ENCODE data around the gene RNGTT.

RNGTT gene

GRCh38 chr6:88963139-88964090, at the start of gene RNGTT:
Gene RNGTT (minus strand): TSS chr6:88963618. CDS start chr6:88963409, 209 bp downstream.
- DNase-seq (ENCODE audit: low read depth in 1 of 2, low spot score in 1 of 2), result peak; percentile 81 to 97
- TF ChIP-seq JUND (IDR thresholded peaks at IDR 0.05; ENCODE audit: low read depth), result no peak
- in situ Hi-C loops (cut with HindIII; ENCODE audit: low pct_unique_long_range_greater_than_20kb, low sequenced_read_pairs), result no loop called here

DNA sequence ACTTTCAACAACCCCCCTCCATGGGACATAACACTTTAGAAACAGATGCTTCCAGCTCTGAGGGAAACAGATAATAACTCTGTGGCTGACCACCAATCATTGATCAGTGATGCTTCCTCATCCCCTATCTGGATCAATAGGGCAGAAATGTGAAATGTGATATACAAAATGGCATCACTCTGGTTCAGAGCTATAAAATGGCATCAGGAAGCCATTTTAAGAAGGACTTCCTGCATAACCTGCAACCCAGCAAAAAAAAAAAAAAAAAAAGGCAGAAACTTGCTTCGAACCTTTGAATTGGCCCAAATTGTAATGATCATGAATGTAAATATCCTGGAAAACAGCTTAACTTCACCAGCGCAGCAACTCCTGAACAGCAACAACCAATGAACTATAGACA, 48.0 kb upstream of the RNGTT start:
- in situ Hi-C loops (cut with HindIII; ENCODE audit: low pct_unique_long_range_greater_than_20kb, low sequenced_read_pairs), result no loop called here
- no peak for DNase-seq (ENCODE audit: low read depth in 1 of 2, low spot score in 1 of 2)
- no peak for TF ChIP-seq JUND (IDR thresholded peaks at IDR 0.05; ENCODE audit: low read depth)

DNA sequence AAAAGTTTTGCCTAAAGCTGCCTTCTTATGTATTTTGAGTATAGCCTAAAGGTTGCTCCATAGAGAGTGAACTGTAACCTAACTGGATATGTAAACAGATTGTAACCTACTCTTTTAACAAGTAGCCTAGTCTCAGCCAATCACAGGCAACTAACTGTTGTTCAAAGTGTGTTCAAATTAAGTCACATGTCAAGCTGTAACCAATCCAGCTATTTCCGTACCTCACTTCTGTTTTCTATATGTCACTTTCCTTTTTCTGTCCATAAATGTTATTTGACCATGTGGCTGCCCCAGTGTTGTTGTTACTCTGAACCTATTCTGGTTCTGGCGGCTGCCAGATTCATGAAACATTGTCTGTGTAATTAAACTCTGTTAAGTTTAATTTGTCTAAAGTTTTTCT, 47.4 kb upstream of the RNGTT start:
- TF ChIP-seq JUND (IDR thresholded peaks at IDR 0.05; ENCODE audit: low read depth), result no peak
- no peak for DNase-seq (ENCODE audit: low read depth in 1 of 2, low spot score in 1 of 2)
- in situ Hi-C loops (cut with HindIII; ENCODE audit: low pct_unique_long_range_greater_than_20kb, low sequenced_read_pairs), result no loop called here

- no peak for DNase-seq (ENCODE audit: low read depth in 1 of 2, low spot score in 1 of 2)
- no peak for TF ChIP-seq JUND (IDR thresholded peaks at IDR 0.05; ENCODE audit: low read depth)
- in situ Hi-C loops (cut with HindIII; ENCODE audit: low pct_unique_long_range_greater_than_20kb, low sequenced_read_pairs), result no loop called here
These were observed 46.2 kb upstream of the RNGTT start for GRCh38 chr6:89009624-89010059.

DNA sequence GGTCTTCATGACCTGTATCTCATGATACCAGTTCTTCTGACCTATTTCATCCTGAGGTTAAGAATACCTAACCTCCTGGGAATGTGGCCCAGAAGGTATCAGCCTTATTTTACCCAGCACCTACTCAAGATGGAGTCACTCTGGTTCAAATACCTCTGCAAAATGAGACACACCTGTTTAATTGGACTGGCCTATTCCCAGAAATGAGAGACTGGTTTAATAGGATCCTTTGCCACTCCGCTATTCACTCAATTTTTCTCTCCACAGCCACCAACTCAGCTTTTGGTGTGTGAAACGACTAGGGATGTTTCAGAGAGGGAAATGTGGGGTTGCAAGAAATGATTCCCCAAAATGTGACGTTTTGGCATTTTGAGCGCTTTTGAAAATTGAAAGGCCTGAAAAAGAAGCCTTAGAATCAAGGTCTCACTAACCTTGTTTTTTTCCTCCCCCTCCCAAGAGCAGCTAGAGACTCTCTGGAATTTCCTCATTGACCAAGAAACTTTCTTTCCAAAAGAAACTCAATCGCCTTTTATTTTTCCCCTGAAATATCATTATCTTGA, 45.5 kb upstream of the RNGTT start:
- no peak for DNase-seq (ENCODE audit: low read depth in 1 of 2, low spot score in 1 of 2)
- in situ Hi-C loops (cut with HindIII; ENCODE audit: low pct_unique_long_range_greater_than_20kb, low sequenced_read_pairs), result no loop called here
- no peak for TF ChIP-seq JUND (IDR thresholded peaks at IDR 0.05; ENCODE audit: low read depth)

DNA sequence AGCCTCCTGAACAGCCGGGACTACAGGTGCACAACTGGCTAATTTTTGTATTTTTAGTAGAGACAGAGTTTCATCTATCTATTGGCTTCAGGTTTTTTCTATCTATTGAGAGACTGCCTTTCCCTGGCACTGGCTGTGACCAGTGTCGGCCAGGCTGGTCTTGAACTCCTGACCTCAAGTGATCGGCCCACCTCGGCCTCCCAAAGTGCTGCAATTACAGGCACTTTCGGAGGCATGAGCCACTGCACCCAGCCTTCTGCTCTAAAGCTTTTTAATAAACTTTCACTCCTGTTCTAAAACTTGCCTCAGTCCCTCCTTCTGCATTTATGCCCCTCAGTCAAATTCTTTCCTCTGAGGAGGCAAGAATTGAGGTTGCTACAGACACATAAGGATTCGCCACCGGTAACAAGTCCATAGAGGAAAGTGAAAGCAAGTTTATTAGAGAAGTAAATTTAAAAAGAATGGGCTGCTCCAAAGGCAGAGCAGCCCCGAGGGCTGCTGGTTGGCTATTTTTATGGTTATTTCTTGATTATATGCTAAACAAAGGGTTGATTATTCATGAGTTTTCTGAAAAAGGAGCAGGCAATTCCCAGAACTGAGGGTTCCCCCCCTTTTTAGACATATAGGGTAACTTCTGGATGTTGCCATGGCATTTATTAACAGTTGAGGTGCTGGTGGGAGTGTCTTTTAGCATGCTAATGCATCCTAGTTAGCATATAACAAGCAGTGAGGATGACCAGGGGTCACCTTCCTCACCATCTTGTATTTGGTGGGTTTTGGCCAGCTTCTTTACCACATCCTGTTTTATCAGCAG, 44.8 kb upstream of the RNGTT start:
- DNase-seq (ENCODE audit: low read depth in 1 of 2, low spot score in 1 of 2), result no peak
- in situ Hi-C loops (cut with HindIII; ENCODE audit: low pct_unique_long_range_greater_than_20kb, low sequenced_read_pairs), result no loop called here
- no peak for TF ChIP-seq JUND (IDR thresholded peaks at IDR 0.05; ENCODE audit: low read depth)

DNA sequence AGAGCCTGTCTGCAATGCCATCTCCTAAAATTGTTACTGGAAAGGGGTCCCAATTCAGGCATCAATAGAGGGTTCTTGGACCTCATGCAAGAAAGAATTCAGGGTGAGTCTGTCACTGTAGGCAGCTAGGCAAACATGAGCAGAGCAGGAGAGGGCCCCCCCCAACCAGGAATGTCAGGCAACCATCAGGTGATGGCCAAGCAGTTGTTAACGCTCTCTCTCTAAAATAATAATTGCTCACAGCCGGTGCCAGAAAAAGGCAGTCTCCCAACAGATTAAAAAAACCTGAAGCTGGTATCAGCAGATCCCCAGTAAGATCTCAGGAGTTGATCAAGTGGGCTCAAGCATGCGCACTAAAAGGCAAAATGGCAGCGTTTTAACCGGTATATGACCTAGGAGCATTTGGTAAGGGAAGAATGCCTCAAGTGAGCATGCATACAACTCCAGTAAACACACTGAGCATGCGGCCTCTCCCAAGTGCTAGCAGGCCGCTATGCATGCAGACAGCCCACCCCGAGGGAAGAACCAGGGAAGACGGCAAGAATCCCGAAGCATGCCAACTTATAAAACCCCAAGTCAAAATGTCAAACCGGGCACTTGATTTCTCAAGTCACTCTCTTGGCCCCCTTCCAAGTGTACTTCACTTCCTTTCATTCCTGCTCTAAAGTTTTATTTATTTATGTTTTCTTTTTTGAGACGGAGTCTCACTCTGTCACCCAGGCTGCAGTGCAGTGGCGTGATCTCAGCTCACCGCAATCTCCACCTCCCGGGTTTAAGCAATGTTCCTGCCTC, 44.0 kb upstream of the RNGTT start:
- no peak for DNase-seq (ENCODE audit: low read depth in 1 of 2, low spot score in 1 of 2)
- TF ChIP-seq JUND (IDR thresholded peaks at IDR 0.05; ENCODE audit: low read depth), result no peak
- in situ Hi-C loops (cut with HindIII; ENCODE audit: low pct_unique_long_range_greater_than_20kb, low sequenced_read_pairs), result no loop called here

GRCh38 chr6:89002523-89002922, 39.1 kb upstream of the RNGTT start:
- in situ Hi-C loops (cut with HindIII; ENCODE audit: low pct_unique_long_range_greater_than_20kb, low sequenced_read_pairs), result no loop called here
- DNase-seq (ENCODE audit: low read depth in 1 of 2, low spot score in 1 of 2), result no peak
- no peak for TF ChIP-seq JUND (IDR thresholded peaks at IDR 0.05; ENCODE audit: low read depth)

DNA sequence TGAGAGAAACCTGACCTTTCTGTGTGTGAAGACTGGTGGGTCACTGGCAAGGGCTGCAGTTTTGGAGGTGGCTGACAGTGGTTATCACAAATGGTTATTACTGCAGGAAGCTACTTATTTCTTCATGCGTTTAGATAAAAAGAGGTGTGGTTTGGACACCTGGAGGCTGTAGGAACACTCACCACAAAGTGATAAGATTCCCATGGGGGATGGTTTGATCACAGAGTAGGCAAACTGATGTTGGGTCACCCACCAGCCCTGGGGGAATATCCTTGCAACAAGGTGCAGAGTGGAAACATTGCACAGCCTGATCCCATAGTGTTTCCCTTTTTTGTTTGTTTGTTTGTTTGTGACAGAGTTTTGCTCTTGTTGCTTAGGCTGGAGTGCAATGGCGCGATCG, 33.9 kb upstream of the RNGTT start:
- DNase-seq (ENCODE audit: low read depth in 1 of 2, low spot score in 1 of 2), result no peak
- in situ Hi-C loops (cut with HindIII; ENCODE audit: low pct_unique_long_range_greater_than_20kb, low sequenced_read_pairs), result no loop called here
- no peak for TF ChIP-seq JUND (IDR thresholded peaks at IDR 0.05; ENCODE audit: low read depth)

DNA sequence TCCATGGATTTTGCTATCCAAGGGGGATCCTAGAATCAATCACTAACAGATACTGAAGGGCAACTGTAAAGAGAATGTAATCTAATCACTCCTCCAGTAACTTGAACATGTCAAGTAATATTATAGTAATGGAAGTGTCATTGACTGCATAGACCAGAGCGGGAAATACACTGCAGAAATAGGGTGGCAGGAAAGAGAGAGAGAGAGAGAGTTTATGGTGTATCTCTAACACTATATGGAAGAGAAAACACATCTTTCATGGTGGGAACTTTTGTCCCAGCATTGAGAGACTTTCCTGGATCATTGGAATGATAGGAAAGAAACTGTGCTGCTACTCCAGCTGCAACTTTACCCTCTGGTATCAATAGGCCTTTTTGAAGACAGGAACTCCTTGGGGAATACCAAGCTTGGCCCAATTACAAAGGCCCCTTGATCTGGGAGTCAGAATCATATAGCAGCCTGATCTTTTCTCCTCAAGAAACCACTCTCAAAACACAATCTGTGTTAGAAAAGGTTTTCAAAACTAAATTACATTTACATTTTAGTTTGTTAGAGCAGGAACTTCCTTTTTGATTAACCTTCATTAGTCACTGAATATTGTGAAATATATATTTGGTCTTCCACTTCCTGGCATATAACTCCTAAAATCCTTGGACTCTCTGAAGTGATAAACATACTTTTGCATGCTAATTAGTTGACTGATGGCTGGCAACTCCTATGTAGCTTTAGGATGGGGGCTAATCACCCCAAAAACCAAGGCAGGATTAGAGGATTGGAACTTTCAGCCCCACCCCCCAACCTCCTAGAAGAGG, 29.5 kb upstream of the RNGTT start:
- DNase-seq (ENCODE audit: low read depth in 1 of 2, low spot score in 1 of 2), result no peak
- in situ Hi-C loops (cut with HindIII; ENCODE audit: low pct_unique_long_range_greater_than_20kb, low sequenced_read_pairs), result no loop called here

DNA sequence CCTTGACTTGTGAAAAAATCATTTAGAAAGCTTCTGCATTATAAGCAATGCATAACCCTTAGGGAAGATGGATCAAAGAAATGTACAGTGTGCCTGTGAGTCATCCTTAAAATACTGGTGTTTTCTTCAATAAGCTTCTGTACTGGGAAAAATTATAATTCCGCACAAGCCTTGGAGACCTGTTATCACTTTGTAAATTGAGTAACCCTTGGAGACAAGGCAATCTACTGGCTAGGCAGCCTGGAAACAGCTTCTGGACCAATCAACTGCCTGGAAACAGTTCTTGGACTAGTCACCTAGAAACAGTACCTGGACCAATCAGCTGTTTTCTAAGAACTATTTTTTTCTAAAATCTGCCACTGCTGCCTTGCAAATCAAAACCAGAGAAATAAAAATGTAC, 25.8 kb upstream of the RNGTT start:
- in situ Hi-C loops (cut with HindIII; ENCODE audit: low pct_unique_long_range_greater_than_20kb, low sequenced_read_pairs), result no loop called here
- TF ChIP-seq JUND (IDR thresholded peaks at IDR 0.05; ENCODE audit: low read depth), result no peak

More for the DNA sequence above, 29.5 kb upstream of the RNGTT start:
- TF ChIP-seq JUND (IDR thresholded peaks at IDR 0.05; ENCODE audit: low read depth), result no peak

More for the DNA sequence above, 25.8 kb upstream of the RNGTT start:
- no peak for DNase-seq (ENCODE audit: low read depth in 1 of 2, low spot score in 1 of 2)
